Fibroblast of lung (primary cell): ENCODE results near the gene SESN1. TPM values are rescaled to one million over a fixed set of nuclear protein-coding genes. Genes with fewer than 3 reads are reported as not detected.
A peak's percentile ranks its signal among the peaks of the same experiment; 100 is the strongest.

Source experiments
- DNase-seq, 2 donors: peaks; one replicate each; pipeline versions ENCODE4 v3.0.0 to v3.0.0-alpha.2; 2010; ENCODE audit warnings: low read depth in 2 of 2
- H2AFZ ChIP-seq: 2 replicates; pipeline ENCODE4 v1.5.1; 2012; ENCODE audit warnings: low read length, control low read depth, inconsistent platforms
- H3K27ac ChIP-seq: 2 replicates; pipeline ENCODE4 v1.5.1; 2011; ENCODE audit warnings: low read length, control low read depth; ENCODE audit not compliant: insufficient read depth
- H3K27me3 ChIP-seq: 2 replicates; pipeline ENCODE4 v1.5.1; 2011; ENCODE audit warnings: mild to moderate bottlenecking, low read length; ENCODE audit not compliant: control insufficient read depth, insufficient read depth
- H3K36me3 ChIP-seq: 2 replicates; pipeline ENCODE4 v1.5.1; 2011; ENCODE audit warnings: low read length; ENCODE audit not compliant: control insufficient read depth, insufficient read depth
- H3K4me1 ChIP-seq: 2 replicates; pipeline ENCODE4 v1.5.1; 2011; ENCODE audit warnings: low read length; ENCODE audit not compliant: control insufficient read depth, insufficient read depth; ENCODE audit errors: extremely low read depth
- H3K4me2 ChIP-seq: 2 replicates; pipeline ENCODE4 v1.5.1; 2011; ENCODE audit warnings: low read length, control low read depth; ENCODE audit not compliant: insufficient read depth; ENCODE audit errors: extremely low read depth
- H3K4me3 ChIP-seq, 4 experiments: fragments of 200-600 bp in 1 of 4; sonication (generic) in 1 of 4; replicated peaks in 1 of 4; 2 replicates each; pipeline ENCODE4 v1.5.1; 2011 to 2016; ENCODE audit warnings: low read length in 4 of 4, low read depth in 3 of 4, mild to moderate bottlenecking in 3 of 4, control low read depth in 2 of 4, inconsistent platforms in 1 of 4, mixed read lengths in 1 of 4; ENCODE audit not compliant: insufficient read depth in 1 of 4; ENCODE audit errors: control extremely low read depth in 1 of 4
- H3K79me2 ChIP-seq: 2 replicates; pipeline ENCODE4 v1.5.1; 2012; ENCODE audit warnings: mild to moderate bottlenecking, low read length, inconsistent platforms; ENCODE audit not compliant: control insufficient read depth, insufficient read depth
- H3K9ac ChIP-seq: 2 replicates; pipeline ENCODE4 v1.5.1; 2011; ENCODE audit warnings: mild to moderate bottlenecking, low read length, control low read depth; ENCODE audit not compliant: insufficient read depth
- H3K9me3 ChIP-seq: 2 replicates; pipeline ENCODE4 v1.5.1; 2012; ENCODE audit warnings: low read depth, low read length; ENCODE audit not compliant: control insufficient read depth, insufficient read depth
- H4K20me1 ChIP-seq: 2 replicates; pipeline ENCODE4 v1.5.1; 2011; ENCODE audit warnings: low read length; ENCODE audit not compliant: control insufficient read depth, insufficient read depth; ENCODE audit errors: extremely low read depth
- EZH2 ChIP-seq: IDR thresholded peaks from 2 replicates; pipeline ENCODE4 v1.5.1; 2012; ENCODE audit warnings: low read length, control low read depth, mild to moderate bottlenecking; ENCODE audit errors: missing control alignments
- polyA plus RNA-seq, 2 donors: library from polyadenylated mRNA; depleted of rRNA in 1 of 2; stranded (reverse) in 1 of 2; unstranded in 1 of 2; fragments of >200 nt; gene quantifications; 2 replicates each; pipeline ENCODE4 v1.2.1, GENCODE V29; 2011 to 2012; ENCODE audit warnings: missing spikeins in 1 of 2
- total RNA-seq: library from RNA; depleted of rRNA; stranded (reverse); fragments of >200 nt; gene quantifications from 2 replicates; pipeline ENCODE4 v1.2.1, GENCODE V29; 2014
- TF ChIP-seq, protein P1 (sequence below), 2 donors: IDR thresholded peaks in 1 of 2; conservative IDR thresholded peaks in 1 of 2; 1 replicate in 1 of 2; 2 replicates in 1 of 2; pipeline ENCODE4 v1.5.1; 2011 to 2012; ENCODE audit warnings: low read length in 2 of 2, control low read depth in 1 of 2, inconsistent platforms in 1 of 2, low read depth in 1 of 2, mild to moderate bottlenecking in 1 of 2

The SESN1 gene
- total and polyA plus RNA-seq, 2 donors (not counting 1 experiment from before 2014, with no cell fraction given), result 16.7 to 34.5 TPM

GRCh38 chr6:108948181-108948661 is 146.4 kb downstream of the SESN1 start:
- H3K79me2 ChIP-seq, result no peaks in the 10 kb centered on the region
- no peak for DNase-seq
- no peaks in the 10 kb centered on the region for H4K20me1 ChIP-seq
- no peaks in the 10 kb centered on the region for H3K27me3 ChIP-seq
- TF ChIP-seq EZH2, result no peak
- TF ChIP-seq, protein P1, sequence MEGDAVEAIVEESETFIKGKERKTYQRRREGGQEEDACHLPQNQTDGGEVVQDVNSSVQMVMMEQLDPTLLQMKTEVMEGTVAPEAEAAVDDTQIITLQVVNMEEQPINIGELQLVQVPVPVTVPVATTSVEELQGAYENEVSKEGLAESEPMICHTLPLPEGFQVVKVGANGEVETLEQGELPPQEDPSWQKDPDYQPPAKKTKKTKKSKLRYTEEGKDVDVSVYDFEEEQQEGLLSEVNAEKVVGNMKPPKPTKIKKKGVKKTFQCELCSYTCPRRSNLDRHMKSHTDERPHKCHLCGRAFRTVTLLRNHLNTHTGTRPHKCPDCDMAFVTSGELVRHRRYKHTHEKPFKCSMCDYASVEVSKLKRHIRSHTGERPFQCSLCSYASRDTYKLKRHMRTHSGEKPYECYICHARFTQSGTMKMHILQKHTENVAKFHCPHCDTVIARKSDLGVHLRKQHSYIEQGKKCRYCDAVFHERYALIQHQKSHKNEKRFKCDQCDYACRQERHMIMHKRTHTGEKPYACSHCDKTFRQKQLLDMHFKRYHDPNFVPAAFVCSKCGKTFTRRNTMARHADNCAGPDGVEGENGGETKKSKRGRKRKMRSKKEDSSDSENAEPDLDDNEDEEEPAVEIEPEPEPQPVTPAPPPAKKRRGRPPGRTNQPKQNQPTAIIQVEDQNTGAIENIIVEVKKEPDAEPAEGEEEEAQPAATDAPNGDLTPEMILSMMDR (conservative IDR thresholded peaks at IDR 0.05 in 1 of 2, IDR thresholded peaks at IDR 0.05 in 1 of 2; ENCODE audit: low read depth in 1 of 2, low read length in 2 of 2), result no peak
- H3K4me2 ChIP-seq, result no peak overlapping the region
- no peak overlapping the region for H2AFZ ChIP-seq
- H3K9ac ChIP-seq, result no peak overlapping the region
- peak overlapping the region; percentile 7 for H3K27ac ChIP-seq
- no peaks in the 10 kb centered on the region for H3K36me3 ChIP-seq
- H3K4me3 ChIP-seq, result no peak overlapping the region
- H3K9me3 ChIP-seq, result no peaks in the 10 kb centered on the region
- peaks cover 25% of the 10 kb centered on the region for H3K4me1 ChIP-seq

DNA sequence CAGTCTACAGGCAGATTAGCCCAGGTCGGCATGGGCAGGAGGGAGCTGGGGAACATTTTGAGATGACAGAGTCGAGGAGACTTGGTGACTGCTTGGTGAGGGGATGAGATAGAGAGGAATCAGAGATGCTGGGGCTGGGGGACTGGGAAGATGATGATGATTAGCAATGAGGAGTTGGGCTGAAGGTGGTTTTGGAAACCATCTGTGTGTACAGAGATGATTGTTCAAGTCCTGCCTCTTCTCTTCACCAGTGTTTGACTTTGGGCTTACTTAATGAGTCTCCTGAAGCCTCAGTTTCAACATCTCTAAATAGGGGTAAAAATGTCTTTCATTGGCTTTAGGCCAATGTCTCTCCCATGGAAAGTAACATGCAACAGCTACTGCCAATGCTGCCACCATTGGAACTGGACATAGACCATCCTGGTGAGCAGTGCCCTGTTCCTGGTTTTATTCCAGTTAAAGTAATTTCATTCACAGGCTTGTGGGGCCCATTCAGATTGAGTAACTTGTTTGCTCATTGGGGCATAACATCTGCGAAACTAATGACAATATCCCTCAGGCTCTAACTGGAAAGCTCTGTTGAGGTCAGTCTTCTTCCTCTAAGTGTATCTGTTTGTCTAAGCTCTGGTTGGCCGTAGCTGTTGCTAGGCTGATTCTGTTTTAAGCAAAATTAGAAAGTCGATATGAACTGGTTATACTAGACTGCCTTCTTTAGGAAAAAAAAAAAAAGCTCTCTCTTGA is 147.4 kb downstream of the SESN1 start:
- H3K9ac ChIP-seq, result no peak overlapping the region
- peak overlapping the region; percentile 18 for H3K4me2 ChIP-seq
- no peak overlapping the region for H3K4me3 ChIP-seq
- H4K20me1 ChIP-seq, result no peaks in the 10 kb centered on the region
- no peak overlapping the region for H2AFZ ChIP-seq
- DNase-seq, result peak; percentile 70 to 89
- peak overlapping the region; percentile 71 for H3K27ac ChIP-seq
- no peaks in the 10 kb centered on the region for H3K9me3 ChIP-seq
- H3K4me1 ChIP-seq, result peaks cover 25% of the 10 kb centered on the region
- H3K36me3 ChIP-seq, result no peaks in the 10 kb centered on the region
- TF ChIP-seq EZH2, result no peak
- TF ChIP-seq, protein P1 (conservative IDR thresholded peaks at IDR 0.05 in 1 of 2, IDR thresholded peaks at IDR 0.05 in 1 of 2; ENCODE audit: low read depth in 1 of 2, low read length in 2 of 2), result no peak
- H3K27me3 ChIP-seq, result no peaks in the 10 kb centered on the region
- no peaks in the 10 kb centered on the region for H3K79me2 ChIP-seq

DNA sequence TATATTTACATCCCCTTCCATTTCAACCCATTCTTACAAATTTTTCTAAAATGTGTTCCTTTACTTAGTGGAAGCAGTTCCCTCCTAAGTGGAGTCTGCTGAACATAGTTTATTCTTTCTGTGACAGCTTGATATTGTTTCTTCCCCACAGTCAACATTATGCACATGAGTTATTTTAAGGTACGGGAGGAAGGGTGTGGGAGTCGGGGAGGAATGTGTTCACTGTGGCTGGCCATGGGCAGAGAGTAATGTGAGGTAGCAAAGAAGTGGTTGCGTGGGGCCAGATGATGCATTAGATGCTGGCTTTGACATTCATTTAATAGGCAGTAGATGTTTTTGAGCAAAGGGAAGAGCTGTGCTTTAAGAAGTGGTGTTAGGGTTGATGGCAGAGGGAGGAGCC is 148.0 kb downstream of the SESN1 start:
- DNase-seq, result peak in 1 of 2 donors; percentile 79
- Histone ChIP-seq H3K27ac (peak overlapping the region; percentile 71), H4K20me1 (no peaks in the 10 kb centered on the region), H2AFZ (no peak overlapping the region), H3K79me2 (no peaks in the 10 kb centered on the region), H3K4me2 (peak overlapping the region; percentile 36), H3K9me3 (no peaks in the 10 kb centered on the region), H3K4me3 (no peak overlapping the region), H3K9ac (no peak overlapping the region), H3K36me3 (no peaks in the 10 kb centered on the region), H3K4me1 (peaks cover 25% of the 10 kb centered on the region), H3K27me3 (no peaks in the 10 kb centered on the region)
- no peak for TF ChIP-seq EZH2
- TF ChIP-seq, protein P1 (conservative IDR thresholded peaks at IDR 0.05 in 1 of 2, IDR thresholded peaks at IDR 0.05 in 1 of 2; ENCODE audit: low read depth in 1 of 2, low read length in 2 of 2), result no peak
